NCI-H1105 treated with DMSO at 0.1 percent for 48 hours (cell line): ENCODE measurements around the gene KPNA6.

Experiments used
- DNase-seq: peaks from one replicate; lab custom pipeline; 2025; lab: John Stamatoyannopoulos, UW

KPNA6 gene

DNA sequence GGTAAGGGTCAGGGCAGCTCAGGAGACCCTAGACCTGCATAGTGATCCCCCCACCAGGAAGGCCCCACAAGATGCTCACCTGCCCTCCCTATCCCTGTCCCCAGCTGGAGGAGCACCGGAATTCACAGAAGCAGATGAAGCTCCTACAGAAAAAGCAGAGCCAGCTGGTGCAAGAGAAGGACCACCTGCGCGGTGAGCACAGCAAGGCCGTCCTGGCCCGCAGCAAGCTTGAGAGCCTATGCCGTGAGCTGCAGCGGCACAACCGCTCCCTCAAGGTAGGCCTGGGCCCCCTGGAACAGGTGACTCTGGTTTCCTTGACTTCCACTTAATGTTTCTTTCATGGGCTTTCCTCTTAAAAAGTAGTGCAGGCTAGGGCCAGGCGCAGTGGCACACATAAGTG is 80.0 kb downstream of the KPNA6 start:
- no peak for DNase-seq

DNA sequence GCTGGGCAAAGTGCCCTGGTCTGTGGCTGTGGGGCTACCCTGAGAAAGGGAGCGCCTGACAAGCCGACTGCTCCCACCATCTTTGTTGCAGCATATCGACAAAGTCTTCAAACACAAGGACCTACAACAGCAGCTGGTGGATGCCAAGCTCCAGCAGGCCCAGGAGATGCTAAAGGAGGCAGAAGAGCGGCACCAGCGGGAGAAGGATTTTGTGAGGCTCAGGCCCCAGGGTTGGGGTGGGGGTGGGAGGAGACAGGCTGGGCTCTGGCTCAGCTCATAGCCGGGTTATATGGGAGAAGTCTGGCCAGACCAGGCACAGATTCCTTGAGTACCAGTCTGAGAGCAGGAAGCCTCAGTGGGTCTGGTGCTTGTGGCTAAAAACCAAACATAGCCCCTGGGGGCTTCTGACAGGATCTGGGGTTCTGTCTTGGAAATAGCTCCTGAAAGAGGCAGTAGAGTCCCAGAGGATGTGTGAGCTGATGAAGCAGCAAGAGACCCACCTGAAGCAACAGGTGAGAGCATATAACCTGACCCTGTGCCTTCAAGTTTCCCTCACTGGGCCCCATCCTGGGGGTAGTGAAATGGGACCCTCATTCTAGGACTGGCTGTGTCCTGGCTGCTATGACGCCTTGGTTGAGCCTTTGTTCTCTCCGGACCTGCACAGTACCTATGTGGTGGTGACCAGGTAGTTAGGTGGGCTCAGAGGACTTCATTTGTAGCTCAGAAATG is 84.5 kb downstream of the KPNA6 start:
- no peak for DNase-seq

DNA sequence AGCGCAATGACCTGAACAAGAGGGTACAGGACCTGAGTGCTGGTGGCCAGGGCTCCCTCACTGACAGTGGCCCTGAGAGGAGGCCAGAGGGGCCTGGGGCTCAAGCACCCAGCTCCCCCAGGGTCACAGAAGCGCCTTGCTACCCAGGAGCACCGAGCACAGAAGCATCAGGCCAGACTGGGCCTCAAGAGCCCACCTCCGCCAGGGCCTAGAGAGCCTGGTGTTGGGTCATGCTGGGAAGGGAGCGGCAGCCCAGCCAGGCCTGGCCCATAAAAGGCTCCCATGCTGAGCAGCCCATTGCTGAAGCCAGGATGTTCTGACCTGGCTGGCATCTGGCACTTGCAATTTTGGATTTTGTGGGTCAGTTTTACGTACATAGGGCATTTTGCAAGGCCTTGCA is 87.1 kb downstream of the KPNA6 start:
- DNase-seq = no peak

DNA sequence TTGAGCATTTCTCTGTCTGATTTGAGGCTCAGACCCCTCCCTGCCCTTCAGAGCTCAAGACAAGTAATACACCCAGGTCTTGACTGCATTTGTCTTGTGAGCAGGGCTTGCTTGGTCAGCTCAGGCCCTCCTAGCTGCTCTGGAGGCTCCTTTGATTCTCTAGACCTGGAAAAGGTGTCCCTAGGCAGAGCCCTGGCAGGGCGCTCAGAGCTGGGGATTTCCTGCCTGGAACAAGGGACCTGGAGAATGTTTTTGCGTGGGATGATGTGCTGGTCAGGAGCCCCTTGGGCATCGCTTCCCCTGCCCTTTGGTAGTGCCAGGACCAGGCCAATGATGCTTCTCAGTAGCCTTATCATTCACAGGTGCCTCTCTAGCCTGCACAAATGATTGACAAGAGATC is 87.7 kb downstream of the KPNA6 start:
- no peak for DNase-seq

DNA sequence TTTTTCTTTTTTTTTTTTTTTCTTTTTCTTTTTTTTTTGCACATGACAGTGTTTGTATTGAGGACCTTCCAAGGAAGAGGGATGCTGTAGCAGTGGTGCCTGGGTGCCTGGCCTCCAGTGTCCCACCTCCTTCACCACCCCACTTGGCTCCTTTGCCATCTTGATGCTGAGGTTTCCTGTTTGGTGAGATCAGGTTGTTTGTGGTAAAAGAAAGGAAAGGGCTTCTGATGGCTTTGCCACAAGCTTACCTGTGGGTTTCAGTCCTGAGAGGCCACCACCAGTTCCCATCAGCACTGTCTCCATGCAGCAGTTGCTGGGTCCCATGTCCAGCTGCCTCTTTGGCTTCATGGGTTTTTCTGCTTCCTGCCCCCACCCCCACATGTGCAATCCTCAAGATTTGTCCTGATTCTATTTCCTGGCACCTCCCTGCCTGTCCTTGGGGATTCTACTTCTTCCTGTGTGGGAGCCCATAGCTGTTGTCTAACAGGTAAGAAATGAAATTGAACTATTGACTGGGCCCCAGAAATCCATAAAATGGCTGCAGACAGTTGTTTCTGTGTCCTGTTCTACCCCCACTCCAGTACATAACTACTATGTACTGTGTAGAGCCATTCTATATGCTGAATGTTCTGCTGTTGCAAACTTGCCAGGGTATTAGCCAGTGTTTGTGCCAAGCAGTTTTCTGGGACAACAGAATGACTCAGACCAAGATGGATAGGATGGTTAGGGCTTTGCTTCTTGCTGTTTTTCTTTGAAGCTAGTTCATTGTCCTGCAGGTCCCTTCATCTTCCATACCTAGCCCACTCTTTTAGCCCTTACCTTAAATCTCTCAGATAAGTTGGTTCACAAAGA is 88.3 kb downstream of the KPNA6 start:
- no peak for DNase-seq

DNA sequence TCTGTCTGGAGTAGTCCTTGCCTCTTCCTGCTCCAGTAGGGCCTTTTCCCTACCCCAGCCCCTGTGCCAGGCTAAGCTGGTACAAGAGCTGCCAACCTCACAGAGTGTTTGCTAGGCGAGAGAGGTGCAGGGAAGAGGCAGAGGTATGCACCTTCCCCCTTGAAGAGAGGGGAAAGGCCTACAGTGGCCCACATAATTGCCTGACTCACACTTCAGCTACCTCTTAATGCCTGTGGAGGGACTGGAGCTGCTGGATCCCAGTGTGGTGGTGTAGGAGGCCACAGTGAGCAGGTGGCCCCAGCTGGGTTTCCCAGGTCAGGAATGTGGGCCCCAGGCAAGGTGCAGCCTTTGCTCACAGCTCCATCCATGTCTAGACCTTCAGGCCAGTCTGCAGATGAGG is 89.2 kb downstream of the KPNA6 start:
- no peak for DNase-seq

DNA sequence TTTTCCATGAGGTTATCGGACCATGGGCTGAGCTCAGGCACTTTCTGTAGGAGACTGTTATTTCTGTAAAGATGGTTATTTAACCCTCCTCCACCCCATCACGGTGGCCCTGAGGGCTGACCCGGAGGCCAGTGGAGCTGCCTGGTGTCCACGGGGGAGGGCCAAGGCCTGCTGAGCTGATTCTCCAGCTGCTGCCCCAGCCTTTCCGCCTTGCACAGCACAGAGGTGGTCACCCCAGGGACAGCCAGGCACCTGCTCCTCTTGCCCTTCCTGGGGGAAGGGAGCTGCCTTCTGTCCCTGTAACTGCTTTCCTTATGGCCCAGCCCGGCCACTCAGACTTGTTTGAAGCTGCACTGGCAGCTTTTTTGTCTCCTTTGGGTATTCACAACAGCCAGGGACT is 90.0 kb downstream of the KPNA6 start:
- DNase-seq = no peak

DNA sequence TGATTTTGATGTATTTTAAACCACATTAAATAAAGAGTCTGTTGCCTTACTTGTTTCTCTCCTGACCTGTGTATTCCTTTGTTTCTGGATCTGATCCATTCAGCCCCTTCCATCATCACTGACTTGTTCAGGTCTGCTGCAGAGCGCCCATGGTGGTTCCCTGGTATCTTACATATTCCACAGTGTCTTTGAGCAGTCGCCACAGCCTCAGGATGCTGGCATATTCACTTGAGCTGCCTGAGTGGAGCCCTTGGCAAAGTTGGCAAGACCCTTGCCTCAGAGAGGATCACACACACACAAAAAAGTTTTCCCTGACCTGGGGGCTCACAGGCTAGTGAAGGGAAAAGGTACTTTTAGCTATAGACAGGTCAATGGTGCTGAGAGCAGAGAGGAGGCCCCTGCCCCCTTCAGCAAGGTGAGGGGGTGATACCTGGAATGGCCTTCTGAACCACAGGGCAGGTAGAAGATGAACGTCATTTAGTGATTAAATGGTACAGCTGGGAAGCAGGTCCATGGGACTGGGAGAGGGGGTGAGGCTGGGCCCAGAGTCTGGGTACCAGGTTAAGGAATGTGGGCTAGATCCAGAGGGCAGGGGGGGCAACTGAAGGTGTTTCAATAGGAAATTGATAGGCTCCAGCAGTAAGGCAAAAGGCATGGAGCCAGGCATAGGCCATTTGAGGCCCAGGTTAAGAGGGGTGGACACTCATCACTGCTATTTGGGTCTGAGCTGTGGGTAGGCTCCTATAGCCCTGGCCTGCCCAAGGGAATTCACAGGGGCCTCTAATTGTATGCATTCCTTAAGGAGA is 90.6 kb downstream of the KPNA6 start:
- DNase-seq = no peak

DNA sequence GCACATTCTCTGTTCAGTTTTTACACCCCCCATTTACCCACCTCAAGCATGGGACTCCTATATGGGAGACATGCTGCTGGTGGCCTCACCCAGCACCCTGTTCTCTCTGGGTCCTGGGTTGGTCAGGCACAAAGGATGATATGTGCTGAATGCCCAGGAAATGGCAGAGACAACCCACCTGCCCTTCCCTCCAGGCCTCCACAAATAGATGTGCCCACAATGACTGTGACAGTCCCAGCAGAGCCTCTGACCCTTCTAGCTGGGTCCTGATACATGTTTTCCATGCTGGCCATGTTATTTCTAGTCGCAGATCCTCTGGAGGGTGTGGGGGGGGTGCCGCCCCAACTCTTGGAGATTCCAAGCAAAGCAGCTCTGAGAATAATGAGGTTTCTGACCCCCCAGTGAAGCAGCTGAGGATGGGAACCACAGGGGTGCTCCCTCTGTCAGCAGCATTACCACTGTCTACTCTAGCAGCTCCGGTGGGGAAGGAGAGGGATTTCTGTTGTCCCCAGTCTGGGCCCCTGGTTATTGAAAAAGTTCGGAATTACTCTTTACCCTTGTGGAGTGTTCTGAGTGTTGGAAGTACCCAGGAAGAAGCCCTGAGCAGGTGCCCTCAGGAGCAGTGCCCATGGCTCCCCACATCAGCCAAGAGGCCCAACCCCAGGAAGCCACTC is 91.3 kb downstream of the KPNA6 start:
- DNase-seq = no peak

DNA sequence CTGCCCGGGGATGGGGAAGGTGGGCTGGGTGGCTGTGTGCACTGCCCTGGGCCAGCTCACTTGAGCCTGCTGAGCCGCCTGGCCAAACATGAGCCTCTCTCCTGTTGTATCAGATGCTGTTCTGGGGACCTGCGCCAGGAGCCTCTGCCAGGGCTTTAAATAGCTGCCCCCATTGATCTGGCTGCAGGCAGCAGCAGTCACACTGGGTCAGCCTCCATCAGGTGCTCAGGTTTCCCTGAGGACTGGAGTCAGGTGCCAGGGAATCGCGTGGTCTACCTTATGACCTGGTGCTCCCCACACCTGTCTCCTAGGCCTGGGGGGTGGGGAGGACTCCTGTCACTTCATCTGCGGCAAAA is 91.8 kb downstream of the KPNA6 start:
- DNase-seq = peak; percentile 70

DNA sequence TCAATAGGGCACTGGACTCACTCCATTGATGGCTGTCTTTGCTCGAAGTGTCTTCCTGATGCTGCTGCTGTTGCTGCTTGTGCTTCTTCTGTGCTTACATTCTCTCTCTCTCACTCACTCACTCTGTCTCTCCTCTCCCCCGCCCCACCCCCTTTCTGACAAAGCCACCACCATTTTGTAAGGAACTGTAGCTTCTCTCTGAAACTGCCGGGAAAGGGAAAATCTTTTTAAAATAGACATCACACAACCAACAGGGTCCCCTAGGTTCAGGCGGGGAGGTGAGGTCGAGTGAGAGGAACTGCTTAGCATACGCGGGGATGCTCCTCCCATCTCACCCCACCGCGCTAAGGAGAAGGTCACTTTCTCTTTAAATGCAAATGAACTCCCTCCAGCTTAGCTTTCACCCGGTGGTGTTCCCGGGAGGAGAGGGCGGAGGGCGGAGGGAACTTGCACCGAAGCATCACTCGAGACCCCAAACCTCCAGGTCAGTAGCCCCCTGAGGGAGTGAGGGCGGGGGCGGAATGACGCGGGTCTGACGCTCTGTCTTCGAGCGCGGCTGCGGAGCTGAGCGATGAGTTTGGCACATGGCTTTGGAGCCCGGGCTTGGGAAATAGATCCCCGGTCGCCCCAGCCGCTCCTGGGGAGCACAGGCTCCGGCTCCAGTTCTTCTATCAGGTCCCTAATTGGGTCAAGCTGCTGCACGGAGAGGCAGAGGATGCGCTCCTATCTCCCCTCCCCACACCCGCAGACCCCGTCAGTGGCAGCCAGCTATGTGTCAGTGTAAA is 92.6 kb downstream of the KPNA6 start, which contains the start of gene CCDC28B:
Gene CCDC28B, plus strand, starts transcription at position 370 of the 785 bp plus-strand sequence. CDS start 1,341 bp downstream, outside the sequence.
- peak; percentile 65 for DNase-seq

DNA sequence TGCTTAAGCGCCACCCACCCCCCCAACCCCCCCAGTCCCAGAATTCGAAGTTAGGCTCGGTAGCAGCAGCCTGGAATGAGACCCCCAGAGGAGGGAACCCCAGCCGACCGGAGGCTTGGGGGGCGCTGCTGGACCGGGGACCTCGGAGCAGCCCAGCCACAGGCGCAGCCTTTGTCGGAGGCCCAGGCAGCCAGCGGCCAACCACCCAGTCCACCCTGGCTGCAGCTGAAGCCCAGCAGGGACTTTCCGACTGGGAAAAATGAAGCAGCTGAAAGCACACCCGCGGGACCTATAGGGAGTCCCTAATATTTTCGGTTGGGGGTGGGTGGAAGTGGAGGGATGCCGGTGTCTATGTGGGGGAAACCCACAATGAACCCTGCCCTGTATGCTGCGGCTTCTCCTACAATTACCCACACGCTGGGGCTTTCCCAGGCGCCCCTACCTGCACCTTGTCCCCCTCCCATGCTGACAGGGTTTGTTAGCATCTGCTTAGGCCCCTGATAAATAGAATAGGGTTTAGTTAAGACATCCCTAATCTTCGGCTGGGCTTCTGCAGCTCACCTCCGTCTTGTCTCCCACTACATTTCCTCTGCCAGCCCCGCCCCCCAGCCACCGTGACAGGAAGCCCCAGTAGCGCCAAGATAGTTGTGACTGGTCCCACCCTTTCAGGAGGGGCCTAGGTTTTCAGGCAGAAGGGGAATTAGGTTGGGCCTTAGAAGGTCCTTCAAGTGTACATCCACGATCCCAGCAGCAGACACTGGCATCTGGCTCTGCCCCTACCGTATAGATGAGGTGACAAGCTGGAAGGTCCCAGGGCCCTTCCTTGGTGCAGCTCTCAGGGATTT is 93.4 kb downstream of the KPNA6 start:
- no peak for DNase-seq

DNA sequence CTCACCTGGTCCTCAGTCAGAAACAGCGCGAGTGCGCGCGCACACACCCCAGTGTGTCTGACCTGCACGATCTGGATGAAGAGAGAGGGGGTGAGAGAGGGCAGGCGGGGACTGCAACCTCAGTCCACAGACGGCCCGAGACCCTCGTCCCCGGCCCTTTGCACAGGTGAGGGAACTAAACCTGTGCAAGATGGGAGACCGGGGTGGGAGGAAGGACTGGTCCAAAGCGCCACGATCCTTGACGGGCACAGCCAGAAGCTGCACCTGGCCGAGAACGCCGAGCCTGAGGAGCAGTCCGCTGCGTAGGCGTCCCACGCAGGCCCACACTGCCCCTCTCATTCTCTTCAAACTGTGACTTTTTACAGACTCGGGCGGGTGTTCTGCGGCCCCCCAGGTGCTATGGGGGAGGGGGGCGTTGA is 97.1 kb downstream of the KPNA6 start:
- DNase-seq = peak; percentile 57

DNA sequence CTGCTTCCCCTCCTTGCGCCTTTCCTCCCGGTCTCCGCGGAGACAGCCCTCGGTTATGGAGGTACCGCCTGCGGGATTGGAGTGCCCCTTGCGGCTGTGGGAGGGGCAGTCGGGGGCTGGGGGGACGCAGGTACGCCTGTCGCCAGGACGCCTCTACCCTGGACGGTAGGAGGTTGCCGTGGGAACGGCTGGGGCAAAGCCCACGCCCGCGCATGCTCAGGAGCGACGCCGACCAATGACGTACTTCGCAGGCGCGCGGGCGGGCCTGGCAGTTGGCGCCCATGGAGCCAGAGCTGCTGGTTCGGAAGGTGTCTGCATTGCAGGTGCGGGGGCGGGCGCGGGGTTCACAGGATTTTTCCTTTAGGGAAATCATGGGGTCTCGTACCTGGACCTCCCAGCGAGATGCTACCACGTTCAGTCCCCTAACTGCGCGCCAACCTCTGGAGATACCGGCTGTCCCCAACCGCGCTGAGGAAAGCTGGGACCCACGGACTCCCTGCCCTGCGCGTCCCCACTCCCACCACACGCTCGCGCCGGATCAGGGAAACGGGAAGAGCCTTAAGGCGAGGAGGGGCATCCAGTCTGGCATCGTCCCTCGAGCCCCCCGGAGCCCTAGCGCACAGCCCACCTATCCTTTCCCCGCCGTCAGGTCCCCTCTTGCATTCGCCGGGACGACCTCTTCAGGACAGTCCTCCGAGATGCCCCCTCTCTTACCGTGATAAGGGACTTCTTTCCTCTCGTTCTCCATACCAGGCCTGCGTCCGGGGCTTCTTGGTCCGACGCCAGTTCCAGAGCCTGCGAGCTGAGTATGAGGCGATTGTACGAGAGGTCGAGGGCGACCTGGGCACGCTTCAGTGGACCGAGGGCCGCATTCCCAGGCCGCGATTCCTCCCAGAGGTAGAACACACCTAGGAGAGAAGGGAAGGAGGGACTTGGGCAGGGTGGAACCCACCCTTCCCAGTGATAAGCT is 97.8 kb downstream of the KPNA6 start, which contains the start of gene IQCC:
Gene IQCC, plus strand, starts transcription at position 271 of the 970 bp plus-strand sequence. Its CDS starts 11 bp downstream, at position 282.
- peak; percentile 94 for DNase-seq

DNA sequence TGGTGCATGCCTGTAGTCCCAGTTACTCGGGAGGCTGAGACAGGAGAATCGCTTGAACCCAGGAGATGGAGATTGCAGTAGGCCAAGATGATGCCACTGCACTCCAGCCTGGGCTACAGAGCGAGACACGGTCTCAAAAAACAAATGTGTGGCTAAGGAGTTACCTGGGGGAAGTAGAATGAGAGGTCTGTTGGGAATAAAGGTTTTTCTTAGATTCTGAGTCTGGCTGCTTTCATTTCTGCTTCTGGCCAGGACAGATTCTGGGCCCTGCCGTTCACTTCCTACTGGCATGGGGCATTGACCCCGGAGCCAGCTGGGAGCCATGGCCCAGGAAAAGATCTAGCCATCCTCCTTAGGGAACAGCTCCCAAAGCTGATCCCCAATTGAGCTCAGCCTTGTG is 100.6 kb downstream of the KPNA6 start:
- DNase-seq = no peak

DNA sequence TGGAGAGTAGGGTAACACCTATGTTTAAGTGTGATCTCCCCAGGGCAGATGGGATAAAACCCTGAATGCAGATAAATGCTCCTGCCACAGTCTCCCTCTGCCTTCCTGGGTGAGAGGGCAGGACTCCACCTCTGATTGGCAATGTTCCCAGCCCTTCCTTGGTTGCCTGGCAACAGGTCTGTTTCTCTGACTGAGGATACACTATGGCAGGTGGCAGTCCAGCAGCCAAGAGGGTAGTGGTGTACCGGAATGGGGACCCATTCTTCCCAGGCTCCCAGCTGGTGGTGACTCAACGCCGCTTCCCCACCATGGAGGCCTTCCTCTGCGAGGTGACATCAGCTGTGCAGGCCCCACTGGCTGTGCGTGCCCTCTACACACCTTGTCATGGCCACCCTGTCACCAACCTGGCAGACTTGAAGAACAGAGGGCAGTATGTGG is 101.1 kb downstream of the KPNA6 start, which contains the start of gene DCDC2B:
Gene DCDC2B, plus strand, starts transcription at position 199 of the 438 bp plus-strand sequence. Its CDS starts 5 bp downstream, at position 204.
- peak; percentile 96 for DNase-seq

DNA sequence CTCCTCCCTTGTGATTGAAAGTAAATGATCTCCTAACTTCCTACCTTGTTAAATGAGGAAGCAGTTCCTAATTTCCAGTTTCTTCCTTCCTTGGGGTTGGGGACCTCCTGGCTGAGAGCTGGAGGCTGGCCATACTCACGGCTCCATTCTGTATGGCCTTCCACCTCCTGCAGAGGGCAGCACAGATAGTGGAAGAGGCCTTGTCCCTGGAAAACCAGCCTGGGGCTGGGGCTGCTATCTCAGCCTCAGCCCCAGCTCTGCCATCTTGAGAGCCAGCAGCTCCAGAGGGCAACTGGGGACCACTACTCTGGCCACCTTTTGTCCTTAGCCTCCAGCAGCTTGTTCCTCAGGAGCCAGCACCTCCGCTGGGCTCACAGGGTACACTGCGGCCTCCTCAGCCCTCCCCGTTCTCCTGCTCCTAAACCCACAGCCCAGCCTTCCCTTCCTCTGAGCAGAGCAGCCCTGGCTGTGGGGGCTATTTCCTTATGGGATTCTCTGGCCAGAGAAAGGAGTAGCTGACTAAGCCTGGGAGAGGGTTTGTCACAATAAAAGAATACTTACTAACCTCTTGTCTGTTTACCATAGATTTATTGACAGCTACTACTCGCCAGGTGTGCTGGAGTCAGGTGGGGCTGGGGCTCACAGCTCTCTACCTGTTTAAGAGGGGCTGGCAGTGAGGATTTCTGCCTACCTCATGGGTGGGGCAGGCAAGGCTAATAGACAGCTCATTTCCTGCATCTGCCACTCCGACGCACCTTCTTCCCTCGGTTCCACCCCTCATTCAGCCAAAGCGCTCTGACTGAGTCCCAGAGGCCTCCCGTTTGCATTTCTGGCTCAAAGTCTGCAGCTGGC is 108.0 kb downstream of the KPNA6 start:
- peak; percentile 36 for DNase-seq

DNA sequence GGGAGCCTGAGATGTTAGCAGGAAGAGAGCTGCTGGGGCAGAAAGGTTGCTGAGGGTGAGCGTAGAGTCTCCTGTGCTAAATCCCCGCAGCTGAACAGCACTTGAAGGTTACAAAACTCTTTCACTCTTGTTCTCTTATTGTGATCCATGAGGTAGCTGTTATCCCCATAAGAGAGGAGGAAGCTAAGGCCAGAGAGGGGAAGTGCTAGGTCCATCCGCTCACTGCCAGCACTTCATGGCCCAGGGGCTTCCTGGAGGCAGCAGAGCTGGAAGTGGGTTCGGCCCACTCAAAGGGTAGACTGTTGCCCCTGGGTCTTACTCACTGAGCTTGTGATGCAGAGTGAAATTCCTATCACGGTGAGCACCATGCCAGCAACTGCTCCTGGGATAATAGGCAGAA is 108.7 kb downstream of the KPNA6 start:
- no peak for DNase-seq
